ENCODE results near the gene SF3B2. TPM values are rescaled to one million over a fixed set of nuclear protein-coding genes. Genes with fewer than 3 reads are reported as not detected.

SF3B2 gene
- total and polyA plus RNA-seq, 9 of the 15 experiments (the other 6 are each of a cell fraction or from before 2014, with no cell fraction given) = 58.3 to 248 (median 157) TPM

DNA sequence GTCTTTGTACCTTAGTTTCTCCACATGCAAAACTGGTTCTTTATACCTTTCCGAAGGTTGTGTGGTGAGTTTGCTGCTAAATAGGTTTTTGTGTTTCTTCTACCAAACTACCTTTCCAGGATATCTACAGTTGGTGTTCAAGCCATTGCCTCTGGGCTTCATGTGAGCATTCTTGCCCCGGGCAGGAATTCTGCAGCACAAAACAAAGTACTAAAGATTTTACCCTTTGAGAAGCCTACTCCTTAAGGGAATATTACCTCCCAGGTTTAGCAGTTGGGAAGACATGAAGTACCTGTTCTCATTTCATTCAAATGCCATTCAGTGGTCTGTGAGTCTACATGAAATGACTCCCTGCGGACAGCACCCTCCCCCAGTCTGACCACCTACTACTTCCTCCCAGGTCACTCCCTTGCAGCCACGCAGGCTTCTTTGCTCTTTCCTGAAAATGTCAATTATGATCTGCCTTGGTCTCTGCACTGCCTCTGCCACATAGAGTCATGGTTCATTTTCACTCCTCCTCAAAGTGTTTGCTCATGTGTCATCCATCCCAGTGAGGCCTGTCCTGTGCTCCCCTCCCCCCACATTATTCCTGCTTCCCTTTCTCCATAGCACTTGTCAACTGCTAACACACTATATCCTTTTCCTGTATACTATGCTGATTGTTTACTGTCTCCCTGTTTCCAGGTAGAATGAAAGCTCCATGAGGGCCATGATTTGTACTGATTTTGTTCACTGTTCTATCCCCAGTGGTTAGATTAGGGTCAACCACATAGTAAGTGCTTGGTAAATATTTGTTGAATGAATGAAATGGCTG, 54.8 kb downstream of the SF3B2 start (continued):
- TF ChIP-seq, protein P1, sequence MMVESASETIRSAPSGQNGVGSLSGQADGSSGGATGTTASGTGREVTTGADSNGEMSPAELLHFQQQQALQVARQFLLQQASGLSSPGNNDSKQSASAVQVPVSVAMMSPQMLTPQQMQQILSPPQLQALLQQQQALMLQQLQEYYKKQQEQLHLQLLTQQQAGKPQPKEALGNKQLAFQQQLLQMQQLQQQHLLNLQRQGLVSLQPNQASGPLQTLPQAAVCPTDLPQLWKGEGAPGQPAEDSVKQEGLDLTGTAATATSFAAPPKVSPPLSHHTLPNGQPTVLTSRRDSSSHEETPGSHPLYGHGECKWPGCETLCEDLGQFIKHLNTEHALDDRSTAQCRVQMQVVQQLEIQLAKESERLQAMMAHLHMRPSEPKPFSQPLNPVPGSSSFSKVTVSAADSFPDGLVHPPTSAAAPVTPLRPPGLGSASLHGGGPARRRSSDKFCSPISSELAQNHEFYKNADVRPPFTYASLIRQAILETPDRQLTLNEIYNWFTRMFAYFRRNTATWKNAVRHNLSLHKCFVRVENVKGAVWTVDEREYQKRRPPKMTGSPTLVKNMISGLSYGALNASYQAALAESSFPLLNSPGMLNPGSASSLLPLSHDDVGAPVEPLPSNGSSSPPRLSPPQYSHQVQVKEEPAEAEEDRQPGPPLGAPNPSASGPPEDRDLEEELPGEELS (CRISPR knock-in tag; IDR thresholded peaks at IDR 0.05; ENCODE audit: borderline replicate concordance) = no peak
- TF ChIP-seq JUN (IDR thresholded peaks at IDR 0.05; ENCODE audit: borderline replicate concordance, low read depth, low read length) (no peak), JUN (CRISPR knock-in tag; IDR thresholded peaks at IDR 0.05; ENCODE audit: borderline replicate concordance) (no peak)

- peaks cover 8 to 9% of the 10 kb centered on the region in 2 experiments; a peak in 4 of 5 replicates for H3K4me1 ChIP-seq (replicated peaks in 1 of 2; ENCODE audit: control insufficient read depth in 2 of 2, insufficient read depth in 2 of 2, low read length in 2 of 2)
- TF ChIP-seq NCOA1 (IDR thresholded peaks at IDR 0.05; ENCODE audit: low read depth) = no peak
- TF ChIP-seq ZNF277 (CRISPR knock-in tag; IDR thresholded peaks at IDR 0.05; ENCODE audit: borderline replicate concordance) = no peak
- TF ChIP-seq, protein P2, sequence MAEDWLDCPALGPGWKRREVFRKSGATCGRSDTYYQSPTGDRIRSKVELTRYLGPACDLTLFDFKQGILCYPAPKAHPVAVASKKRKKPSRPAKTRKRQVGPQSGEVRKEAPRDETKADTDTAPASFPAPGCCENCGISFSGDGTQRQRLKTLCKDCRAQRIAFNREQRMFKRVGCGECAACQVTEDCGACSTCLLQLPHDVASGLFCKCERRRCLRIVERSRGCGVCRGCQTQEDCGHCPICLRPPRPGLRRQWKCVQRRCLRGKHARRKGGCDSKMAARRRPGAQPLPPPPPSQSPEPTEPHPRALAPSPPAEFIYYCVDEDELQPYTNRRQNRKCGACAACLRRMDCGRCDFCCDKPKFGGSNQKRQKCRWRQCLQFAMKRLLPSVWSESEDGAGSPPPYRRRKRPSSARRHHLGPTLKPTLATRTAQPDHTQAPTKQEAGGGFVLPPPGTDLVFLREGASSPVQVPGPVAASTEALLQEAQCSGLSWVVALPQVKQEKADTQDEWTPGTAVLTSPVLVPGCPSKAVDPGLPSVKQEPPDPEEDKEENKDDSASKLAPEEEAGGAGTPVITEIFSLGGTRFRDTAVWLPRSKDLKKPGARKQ (CRISPR knock-in tag; IDR thresholded peaks at IDR 0.05) = no peak
- no peak for TF ChIP-seq ZFP1 (CRISPR knock-in tag; IDR thresholded peaks at IDR 0.05)
- no peak for TF ChIP-seq CCNT2 (IDR thresholded peaks at IDR 0.05; ENCODE audit: borderline replicate concordance, extremely low read depth, insufficient read length, low read depth, low read length)
- TF ChIP-seq COPS2 (conservative IDR thresholded peaks at IDR 0.05) = no peak
- TF ChIP-seq ZNF507 (tag; conservative IDR thresholded peaks at IDR 0.05) = no peak
- no peak for TF ChIP-seq ZKSCAN8 (CRISPR knock-in tag; IDR thresholded peaks at IDR 0.05)
Measured at GRCh38 chr11:66107600-66108510, 55.7 kb downstream of the SF3B2 start.

More at GRCh38 chr11:66107600-66108510, 55.7 kb downstream of the SF3B2 start:
- in situ Hi-C loops (cut with MboI) = no loop called here
- 70% methylated on average over 3 of the region's 3 CpGs for WGBS (ENCODE audit: insufficient coverage, low coverage, missing lambda C conversion rate)
- Histone ChIP-seq H4K20me1 (replicated peaks; ENCODE audit: control insufficient read depth, insufficient read depth, low read length) (no peaks in the 10 kb centered on the region; the same call in 1 of the 2 replicates), H3K27me3 (ENCODE audit: control insufficient read depth in 2 of 2, insufficient read depth in 2 of 2, low read length in 2 of 2) (no peaks in the 10 kb centered on the region), H2AFZ (ENCODE audit: low read depth, low read length) (no peak overlapping the region), H3K9me1 (ENCODE audit: control insufficient read depth, insufficient read depth, low read length) (no peaks in the 10 kb centered on the region), H3K4me3 (no peak overlapping the region), H3K27ac (ENCODE audit: extremely low read depth, low read depth, low read length) (no peak overlapping the region), H3K36me3 (ENCODE audit: control insufficient read depth, insufficient read depth, low read length) (no peaks in the 10 kb centered on the region; the same call in 2 of the 3 replicates), H3K4me2 (ENCODE audit: insufficient read depth, low read length) (no peak overlapping the region), H3K9me3 (replicated peaks; ENCODE audit: control insufficient read depth, insufficient read depth, low read depth, low read length) (no peaks in the 10 kb centered on the region), H3K9ac (ENCODE audit: insufficient read depth in 1 of 2, low read depth in 2 of 2, low read length in 2 of 2) (no peak overlapping the region), H3K79me2 (ENCODE audit: control insufficient read depth, insufficient read depth, low read length) (peaks cover 2% of the 10 kb centered on the region; the same call in 1 of the 3 replicates)
- ATAC-seq (no peak), DNase-seq (ENCODE audit: extremely low read depth in 1 of 4, low spot score in 3 of 4) (no peak), FAIRE-seq (no peak)
- intact Hi-C loops (cut with micrococcal nuclease) = no loop called here
- BruUV-seq (replicated peaks) = no TSS peak
- ChIA-PET POLR2A (interaction anchor here (0.6 to 1.3 kb wide), 3 partner anchors 12 to 221 kb away, joined by 3 read pairs; no protein-coding TSS in a partner anchor), CTCF (ENCODE audit: low intra/inter-chr PET ratio) (no interaction called here)

Measured in K562 (cell line).